Measurements from ENCODE around the gene DUSP15.

DUSP15 gene

GRCh38 chr20:31844737-31845299 is 25.5 kb downstream of the DUSP15 start:
- H3K4me2 ChIP-seq (ENCODE audit: low read length): no peak overlapping the region

GRCh38 chr20:31843881-31844280 is 26.4 kb downstream of the DUSP15 start:
- Histone ChIP-seq H3F3A (ENCODE audit: control insufficient read depth, insufficient read depth) (no peaks in the 10 kb centered on the region), H3K9me2 (replicated peaks; ENCODE audit: control insufficient read depth, low read length) (no peaks in the 10 kb centered on the region), H3K9me3 (ENCODE audit: control insufficient read depth, insufficient read depth, low read length) (no peaks in the 10 kb centered on the region), H3K27me3 (ENCODE audit: control insufficient read depth, low read length) (peaks cover 8% of the 10 kb centered on the region), H3K27ac (ENCODE audit: low read depth, low read length) (no peak overlapping the region), H3K79me2 (ENCODE audit: control insufficient read depth, low read length) (no peaks in the 10 kb centered on the region), H4K20me1 (ENCODE audit: control insufficient read depth, insufficient read depth, low read depth, low read length) (no peaks in the 10 kb centered on the region), H3K4me3 (ENCODE audit: low read length) (no peak overlapping the region), H3K36me3 (ENCODE audit: control insufficient read depth, low read length) (no peaks in the 10 kb centered on the region), H3K4me1 (ENCODE audit: control insufficient read depth, low read length) (peaks cover 6% of the 10 kb centered on the region; the same call in 1 of the 2 replicates), H3K4me2 (ENCODE audit: low read length) (no peak overlapping the region)
- TF ChIP-seq EZH2phosphoT487 (IDR thresholded peaks at IDR 0.05; ENCODE audit: borderline replicate concordance, low read length) (no peak), CTCF (IDR thresholded peaks at IDR 0.05; ENCODE audit: low read depth, low read length, poor library complexity, severe bottlenecking) (no peak)

More at GRCh38 chr20:31844737-31845299, 25.5 kb downstream of the DUSP15 start:
- Histone ChIP-seq H3K4me1 (ENCODE audit: control insufficient read depth, low read length) (peaks cover 6% of the 10 kb centered on the region; the same call in 1 of the 2 replicates), H3K79me2 (ENCODE audit: control insufficient read depth, low read length) (no peaks in the 10 kb centered on the region), H3K27ac (ENCODE audit: low read depth, low read length) (no peak overlapping the region), H3K36me3 (ENCODE audit: control insufficient read depth, low read length) (no peaks in the 10 kb centered on the region), H3K27me3 (ENCODE audit: control insufficient read depth, low read length) (peaks cover 8% of the 10 kb centered on the region), H3K9me2 (replicated peaks; ENCODE audit: control insufficient read depth, low read length) (no peaks in the 10 kb centered on the region), H3K9me3 (ENCODE audit: control insufficient read depth, insufficient read depth, low read length) (no peaks in the 10 kb centered on the region), H3F3A (ENCODE audit: control insufficient read depth, insufficient read depth) (no peaks in the 10 kb centered on the region), H4K20me1 (ENCODE audit: control insufficient read depth, insufficient read depth, low read depth, low read length) (no peaks in the 10 kb centered on the region), H3K4me3 (ENCODE audit: low read length) (no peak overlapping the region)
- no peak for TF ChIP-seq CTCF (IDR thresholded peaks at IDR 0.05; ENCODE audit: low read depth, low read length, poor library complexity, severe bottlenecking)
- TF ChIP-seq EZH2phosphoT487 (IDR thresholded peaks at IDR 0.05; ENCODE audit: borderline replicate concordance, low read length): no peak

GRCh38 chr20:31843288-31843687 is 27.0 kb downstream of the DUSP15 start:
- no peaks in the 10 kb centered on the region for H3K9me2 ChIP-seq (replicated peaks; ENCODE audit: control insufficient read depth, low read length)
- no peaks in the 10 kb centered on the region for H3K9me3 ChIP-seq (ENCODE audit: control insufficient read depth, insufficient read depth, low read length)
- H4K20me1 ChIP-seq (ENCODE audit: control insufficient read depth, insufficient read depth, low read depth, low read length): no peaks in the 10 kb centered on the region
- H3K4me2 ChIP-seq (ENCODE audit: low read length): no peak overlapping the region
- H3K27ac ChIP-seq (ENCODE audit: low read depth, low read length): no peak overlapping the region
- H3K36me3 ChIP-seq (ENCODE audit: control insufficient read depth, low read length): no peaks in the 10 kb centered on the region
- H3F3A ChIP-seq (ENCODE audit: control insufficient read depth, insufficient read depth): no peaks in the 10 kb centered on the region
- peaks cover 6% of the 10 kb centered on the region; the same call in 1 of the 2 replicates for H3K4me1 ChIP-seq (ENCODE audit: control insufficient read depth, low read length)
- H3K4me3 ChIP-seq (ENCODE audit: low read length): no peak overlapping the region
- peaks cover 13% of the 10 kb centered on the region for H3K27me3 ChIP-seq (ENCODE audit: control insufficient read depth, low read length)
- no peaks in the 10 kb centered on the region for H3K79me2 ChIP-seq (ENCODE audit: control insufficient read depth, low read length)
- TF ChIP-seq CTCF (IDR thresholded peaks at IDR 0.05; ENCODE audit: low read depth, low read length, poor library complexity, severe bottlenecking) (no peak), EZH2phosphoT487 (IDR thresholded peaks at IDR 0.05; ENCODE audit: borderline replicate concordance, low read length) (no peak)

All from DOHH2 (cell line).